ENCODE data around the gene ERCC6L2.

The ERCC6L2 gene

DNA sequence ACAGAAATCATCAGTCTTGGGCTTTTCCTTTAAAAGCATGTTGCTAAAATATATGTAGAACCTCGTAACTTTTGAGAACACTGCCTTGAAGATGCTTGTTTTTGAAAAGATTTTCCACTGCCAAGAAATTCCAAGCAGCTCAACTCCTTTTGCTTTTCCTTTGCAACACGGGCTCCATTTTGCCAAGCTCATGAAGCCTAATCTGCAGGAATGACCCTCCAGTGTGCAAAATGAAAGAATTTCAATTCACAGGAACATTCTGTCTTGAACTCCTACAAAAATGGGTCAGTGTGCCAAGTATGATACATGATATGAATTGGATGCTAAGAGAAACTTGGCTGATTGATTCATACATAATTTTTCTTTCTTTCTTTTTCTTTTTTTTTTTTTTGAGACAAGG, 35.4 kb upstream of the ERCC6L2 start:
- H3K27me3 ChIP-seq (ENCODE audit: control insufficient read depth in 2 of 2, insufficient read depth in 2 of 2, low read length in 2 of 2) = no peaks in the 10 kb centered on the region
- no peaks in the 10 kb centered on the region for H3K4me1 ChIP-seq (ENCODE audit: control insufficient read depth in 2 of 2, insufficient read depth in 2 of 2, low read length in 2 of 2)
- H3K36me3 ChIP-seq (ENCODE audit: control insufficient read depth in 2 of 2, insufficient read depth in 2 of 2, low read length in 2 of 2) = no peaks in the 10 kb centered on the region
- no peaks in the 10 kb centered on the region for H3K9me3 ChIP-seq (ENCODE audit: control insufficient read depth in 2 of 2, low read length in 2 of 2)
- no peak overlapping the region for H3K27ac ChIP-seq (ENCODE audit: low read depth in 2 of 2, low read length in 2 of 2)
- H3K4me3 ChIP-seq (ENCODE audit: low read length in 2 of 2) = no peak overlapping the region
- H3K9ac ChIP-seq (ENCODE audit: low read depth in 1 of 2, low read length in 2 of 2) = no peak overlapping the region

GRCh38 chr9:95841377-95841776, 34.1 kb upstream of the ERCC6L2 start:
- H3K27ac ChIP-seq (ENCODE audit: low read depth in 2 of 2, low read length in 2 of 2) = no peak overlapping the region
- no peak overlapping the region for H3K4me3 ChIP-seq (ENCODE audit: low read length in 2 of 2)
- peaks cover 0 to 3% of the 10 kb centered on the region in 2 donors for H3K4me1 ChIP-seq (ENCODE audit: control insufficient read depth in 2 of 2, insufficient read depth in 2 of 2, low read length in 2 of 2)
- H3K9me3 ChIP-seq (ENCODE audit: control insufficient read depth in 2 of 2, low read length in 2 of 2) = no peaks in the 10 kb centered on the region
- no peaks in the 10 kb centered on the region for H3K27me3 ChIP-seq (ENCODE audit: control insufficient read depth in 2 of 2, insufficient read depth in 2 of 2, low read length in 2 of 2)
- H3K36me3 ChIP-seq (ENCODE audit: control insufficient read depth in 2 of 2, insufficient read depth in 2 of 2, low read length in 2 of 2) = no peaks in the 10 kb centered on the region
- H3K9ac ChIP-seq (ENCODE audit: low read depth in 1 of 2, low read length in 2 of 2) = no peak overlapping the region

- Histone ChIP-seq H3K27ac (ENCODE audit: low read depth in 2 of 2, low read length in 2 of 2) (no peak overlapping the region), H3K27me3 (ENCODE audit: control insufficient read depth in 2 of 2, insufficient read depth in 2 of 2, low read length in 2 of 2) (no peaks in the 10 kb centered on the region), H3K36me3 (ENCODE audit: control insufficient read depth in 2 of 2, insufficient read depth in 2 of 2, low read length in 2 of 2) (no peaks in the 10 kb centered on the region), H3K9me3 (ENCODE audit: control insufficient read depth in 2 of 2, low read length in 2 of 2) (no peaks in the 10 kb centered on the region), H3K4me1 (ENCODE audit: control insufficient read depth in 2 of 2, insufficient read depth in 2 of 2, low read length in 2 of 2) (peaks cover 0 to 3% of the 10 kb centered on the region in 2 donors), H3K4me3 (ENCODE audit: low read length in 2 of 2) (no peak overlapping the region), H3K9ac (ENCODE audit: low read depth in 1 of 2, low read length in 2 of 2) (no peak overlapping the region)
Measured at GRCh38 chr9:95845751-95846150, 29.7 kb upstream of the ERCC6L2 start.

GRCh38 chr9:95848764-95849163, 26.7 kb upstream of the ERCC6L2 start:
- no peaks in the 10 kb centered on the region for H3K9me3 ChIP-seq (ENCODE audit: control insufficient read depth in 2 of 2, low read length in 2 of 2)
- no peak overlapping the region for H3K4me3 ChIP-seq (ENCODE audit: low read length in 2 of 2)
- no peaks in the 10 kb centered on the region for H3K36me3 ChIP-seq (ENCODE audit: control insufficient read depth in 2 of 2, insufficient read depth in 2 of 2, low read length in 2 of 2)
- no peaks in the 10 kb centered on the region for H3K27me3 ChIP-seq (ENCODE audit: control insufficient read depth in 2 of 2, insufficient read depth in 2 of 2, low read length in 2 of 2)
- H3K4me1 ChIP-seq (ENCODE audit: control insufficient read depth in 2 of 2, insufficient read depth in 2 of 2, low read length in 2 of 2) = peaks cover 0 to 3% of the 10 kb centered on the region in 2 donors
- H3K27ac ChIP-seq (ENCODE audit: low read depth in 2 of 2, low read length in 2 of 2) = no peak overlapping the region
- H3K9ac ChIP-seq (ENCODE audit: low read depth in 1 of 2, low read length in 2 of 2) = no peak overlapping the region

DNA sequence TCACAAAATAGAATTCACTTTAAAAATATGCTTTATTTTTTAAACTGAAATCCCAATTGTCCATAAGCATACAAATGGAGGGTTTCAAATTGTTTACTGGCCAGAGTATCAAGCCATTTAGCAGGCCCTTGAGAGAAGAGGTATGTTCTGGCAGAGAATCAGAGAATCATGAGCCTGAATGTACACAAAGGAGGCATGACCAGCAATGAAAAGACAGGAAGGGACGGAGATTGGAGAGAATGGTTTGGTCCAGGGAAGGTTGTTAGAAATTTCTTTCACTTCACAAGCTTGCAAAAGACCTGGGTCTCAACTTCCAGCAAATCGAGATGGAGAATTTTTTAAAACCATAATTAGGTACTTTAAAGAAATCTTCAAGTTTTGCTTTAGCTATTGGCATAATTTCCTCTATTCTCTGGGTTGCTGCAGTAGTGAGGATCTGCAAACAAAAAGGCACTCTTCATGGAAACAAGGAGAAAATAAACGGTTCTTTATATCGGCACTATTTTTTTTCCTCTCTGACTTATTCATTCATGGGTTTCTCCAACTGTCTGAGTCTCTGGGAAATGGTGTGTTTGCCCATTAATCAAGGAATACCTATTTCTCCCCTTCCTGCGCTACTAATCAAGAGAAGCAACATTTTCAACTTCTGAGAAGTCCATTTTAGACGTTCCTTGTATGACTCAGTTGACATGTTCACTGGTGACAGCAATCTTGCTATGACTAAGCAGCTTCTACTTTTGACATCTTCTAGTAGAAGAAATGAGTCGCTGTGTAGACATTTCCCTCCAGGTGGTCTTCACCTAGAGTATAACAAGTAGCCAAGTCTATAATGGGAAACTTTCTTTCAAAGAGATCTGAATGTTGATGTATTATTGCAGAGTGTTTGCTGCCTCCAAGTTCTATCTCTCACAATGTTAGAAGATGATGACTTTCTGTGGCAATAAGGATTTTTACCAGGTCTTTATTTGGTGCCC, 23.1 kb upstream of the ERCC6L2 start:
- no peak overlapping the region for H3K27ac ChIP-seq (ENCODE audit: low read depth in 2 of 2, low read length in 2 of 2)
- no peaks in the 10 kb centered on the region for H3K36me3 ChIP-seq (ENCODE audit: control insufficient read depth in 2 of 2, insufficient read depth in 2 of 2, low read length in 2 of 2)
- H3K4me3 ChIP-seq (ENCODE audit: low read length in 2 of 2) = no peak overlapping the region
- H3K4me1 ChIP-seq (ENCODE audit: control insufficient read depth in 2 of 2, insufficient read depth in 2 of 2, low read length in 2 of 2) = no peaks in the 10 kb centered on the region
- H3K9ac ChIP-seq (ENCODE audit: low read depth in 1 of 2, low read length in 2 of 2) = no peak overlapping the region
- H3K9me3 ChIP-seq (ENCODE audit: control insufficient read depth in 2 of 2, low read length in 2 of 2) = no peaks in the 10 kb centered on the region
- no peaks in the 10 kb centered on the region for H3K27me3 ChIP-seq (ENCODE audit: control insufficient read depth in 2 of 2, insufficient read depth in 2 of 2, low read length in 2 of 2)

GRCh38 chr9:95854386-95855020, 21.0 kb upstream of the ERCC6L2 start:
- Histone ChIP-seq H3K27me3 (ENCODE audit: control insufficient read depth in 2 of 2, insufficient read depth in 2 of 2, low read length in 2 of 2) (no peaks in the 10 kb centered on the region), H3K36me3 (ENCODE audit: control insufficient read depth in 2 of 2, insufficient read depth in 2 of 2, low read length in 2 of 2) (no peaks in the 10 kb centered on the region), H3K9me3 (ENCODE audit: control insufficient read depth in 2 of 2, low read length in 2 of 2) (no peaks in the 10 kb centered on the region), H3K4me1 (ENCODE audit: control insufficient read depth in 2 of 2, insufficient read depth in 2 of 2, low read length in 2 of 2) (no peaks in the 10 kb centered on the region), H3K4me3 (ENCODE audit: low read length in 2 of 2) (no peak overlapping the region), H3K9ac (ENCODE audit: low read depth in 1 of 2, low read length in 2 of 2) (no peak overlapping the region), H3K27ac (ENCODE audit: low read depth in 2 of 2, low read length in 2 of 2) (no peak overlapping the region)

DNA sequence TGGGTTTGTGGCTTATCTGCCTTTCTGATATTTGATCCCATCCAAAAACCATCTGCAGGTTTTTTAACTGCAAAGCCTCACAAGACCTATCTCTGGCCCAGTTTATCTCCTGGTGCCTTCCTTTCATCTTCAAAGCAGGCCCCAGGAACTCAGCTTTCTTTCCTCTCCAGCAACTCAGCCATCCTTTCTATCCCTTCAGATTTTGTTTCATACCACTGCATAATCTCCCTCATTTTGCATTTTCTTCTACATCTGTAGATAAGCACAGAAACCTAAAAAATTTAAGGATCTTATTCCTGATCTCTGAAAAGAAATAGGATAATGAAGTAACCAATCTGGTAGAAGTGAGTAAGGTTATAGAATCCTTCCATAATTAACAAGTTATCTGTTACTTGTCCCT, 19.5 kb upstream of the ERCC6L2 start:
- Histone ChIP-seq H3K27ac (ENCODE audit: low read depth in 2 of 2, low read length in 2 of 2) (no peak overlapping the region), H3K4me3 (ENCODE audit: low read length in 2 of 2) (no peak overlapping the region), H3K36me3 (ENCODE audit: control insufficient read depth in 2 of 2, insufficient read depth in 2 of 2, low read length in 2 of 2) (no peaks in the 10 kb centered on the region), H3K9ac (ENCODE audit: low read depth in 1 of 2, low read length in 2 of 2) (no peak overlapping the region), H3K4me1 (ENCODE audit: control insufficient read depth in 2 of 2, insufficient read depth in 2 of 2, low read length in 2 of 2) (no peaks in the 10 kb centered on the region), H3K9me3 (ENCODE audit: control insufficient read depth in 2 of 2, low read length in 2 of 2) (no peaks in the 10 kb centered on the region), H3K27me3 (ENCODE audit: control insufficient read depth in 2 of 2, insufficient read depth in 2 of 2, low read length in 2 of 2) (no peaks in the 10 kb centered on the region)

GRCh38 chr9:95857124-95857523, 18.4 kb upstream of the ERCC6L2 start:
- H3K27me3 ChIP-seq (ENCODE audit: control insufficient read depth in 2 of 2, insufficient read depth in 2 of 2, low read length in 2 of 2) = no peaks in the 10 kb centered on the region
- H3K9ac ChIP-seq (ENCODE audit: low read depth in 1 of 2, low read length in 2 of 2) = no peak overlapping the region
- no peaks in the 10 kb centered on the region for H3K36me3 ChIP-seq (ENCODE audit: control insufficient read depth in 2 of 2, insufficient read depth in 2 of 2, low read length in 2 of 2)
- H3K27ac ChIP-seq (ENCODE audit: low read depth in 2 of 2, low read length in 2 of 2) = no peak overlapping the region
- no peak overlapping the region for H3K4me3 ChIP-seq (ENCODE audit: low read length in 2 of 2)
- H3K9me3 ChIP-seq (ENCODE audit: control insufficient read depth in 2 of 2, low read length in 2 of 2) = peaks cover 0 to 2% of the 10 kb centered on the region in 2 donors
- no peaks in the 10 kb centered on the region for H3K4me1 ChIP-seq (ENCODE audit: control insufficient read depth in 2 of 2, insufficient read depth in 2 of 2, low read length in 2 of 2)

DNA sequence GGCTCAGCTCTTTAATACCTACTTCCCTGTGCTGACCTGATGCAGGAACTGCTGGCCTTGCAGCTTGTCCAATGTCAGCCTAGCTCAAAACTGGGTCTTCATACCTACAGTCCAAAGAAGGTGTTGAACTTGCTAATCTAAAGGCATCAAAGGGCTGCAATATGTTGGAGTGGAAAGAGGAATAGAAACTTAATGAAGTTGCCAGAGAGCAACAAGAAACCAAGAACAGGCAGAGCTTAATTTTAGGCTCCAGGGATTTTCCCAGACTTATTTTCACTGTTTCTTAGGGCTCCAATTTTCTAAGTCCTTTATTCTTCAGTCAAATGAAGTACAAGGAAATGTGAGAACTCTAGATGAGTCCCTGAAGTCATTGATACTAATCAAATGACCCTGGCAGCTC, 17.6 kb upstream of the ERCC6L2 start:
- Histone ChIP-seq H3K9me3 (ENCODE audit: control insufficient read depth in 2 of 2, low read length in 2 of 2) (peaks cover 0 to 3% of the 10 kb centered on the region in 2 donors), H3K4me3 (ENCODE audit: low read length in 2 of 2) (no peak overlapping the region), H3K4me1 (ENCODE audit: control insufficient read depth in 2 of 2, insufficient read depth in 2 of 2, low read length in 2 of 2) (no peaks in the 10 kb centered on the region), H3K36me3 (ENCODE audit: control insufficient read depth in 2 of 2, insufficient read depth in 2 of 2, low read length in 2 of 2) (no peaks in the 10 kb centered on the region), H3K27ac (ENCODE audit: low read depth in 2 of 2, low read length in 2 of 2) (no peak overlapping the region), H3K9ac (ENCODE audit: low read depth in 1 of 2, low read length in 2 of 2) (no peak overlapping the region), H3K27me3 (ENCODE audit: control insufficient read depth in 2 of 2, insufficient read depth in 2 of 2, low read length in 2 of 2) (no peaks in the 10 kb centered on the region)

DNA sequence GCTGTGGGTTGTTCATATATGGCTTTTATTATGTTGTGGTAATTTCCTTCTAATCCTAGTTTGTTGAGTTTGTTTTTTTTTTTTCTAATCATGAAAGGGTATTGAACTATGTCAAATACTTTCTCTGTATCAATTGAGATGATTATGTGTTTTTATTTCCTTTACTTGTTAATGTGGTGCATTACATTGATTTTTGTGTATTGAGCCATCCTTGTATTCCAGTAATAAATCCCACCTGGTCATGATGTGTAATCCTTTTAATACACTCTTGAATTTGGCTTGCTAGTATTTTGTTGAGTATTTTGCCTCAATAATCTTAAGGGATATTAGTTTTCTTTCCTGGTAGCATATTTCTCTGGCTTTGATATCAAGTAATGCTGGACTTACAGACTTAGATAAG, 13.1 kb upstream of the ERCC6L2 start:
- H3K4me1 ChIP-seq (ENCODE audit: control insufficient read depth in 2 of 2, insufficient read depth in 2 of 2, low read length in 2 of 2) = no peaks in the 10 kb centered on the region
- no peaks in the 10 kb centered on the region for H3K36me3 ChIP-seq (ENCODE audit: control insufficient read depth in 2 of 2, insufficient read depth in 2 of 2, low read length in 2 of 2)
- no peak overlapping the region for H3K4me3 ChIP-seq (ENCODE audit: low read length in 2 of 2)
- H3K9ac ChIP-seq (ENCODE audit: low read depth in 1 of 2, low read length in 2 of 2) = no peak overlapping the region
- H3K27ac ChIP-seq (ENCODE audit: low read depth in 2 of 2, low read length in 2 of 2) = no peak overlapping the region
- H3K27me3 ChIP-seq (ENCODE audit: control insufficient read depth in 2 of 2, insufficient read depth in 2 of 2, low read length in 2 of 2) = no peaks in the 10 kb centered on the region
- H3K9me3 ChIP-seq (ENCODE audit: control insufficient read depth in 2 of 2, low read length in 2 of 2) = peaks cover 0 to 3% of the 10 kb centered on the region in 2 donors

All from mucosa of rectum (tissue), 2 donors.